T-helper 2 cell treated with Interferon-gamma antibody and Interleukin-4, amounts not matched to agents 100 ng/mL and 5 ng/mL, for 36 hours (primary cell): Measurements from ENCODE around the gene GLIS2. TPM values are rescaled to one million over a fixed set of nuclear protein-coding genes. Genes with fewer than 3 reads are reported as not detected.

ENCODE experiments used
- intact Hi-C: fragments of 100-400 bp; cut with micrococcal nuclease; formaldehyde crosslinking; loops from one replicate; pipeline ENCODE4 v1.15.1; 2023
- total RNA-seq: library from RNA; stranded (reverse); gene quantifications from 2 replicates; pipeline ENCODE4 v1.2.3, GENCODE V29; 2022

The GLIS2 gene
- total RNA-seq, 1 donor from 2014 or later = 0.64 TPM

DNA sequence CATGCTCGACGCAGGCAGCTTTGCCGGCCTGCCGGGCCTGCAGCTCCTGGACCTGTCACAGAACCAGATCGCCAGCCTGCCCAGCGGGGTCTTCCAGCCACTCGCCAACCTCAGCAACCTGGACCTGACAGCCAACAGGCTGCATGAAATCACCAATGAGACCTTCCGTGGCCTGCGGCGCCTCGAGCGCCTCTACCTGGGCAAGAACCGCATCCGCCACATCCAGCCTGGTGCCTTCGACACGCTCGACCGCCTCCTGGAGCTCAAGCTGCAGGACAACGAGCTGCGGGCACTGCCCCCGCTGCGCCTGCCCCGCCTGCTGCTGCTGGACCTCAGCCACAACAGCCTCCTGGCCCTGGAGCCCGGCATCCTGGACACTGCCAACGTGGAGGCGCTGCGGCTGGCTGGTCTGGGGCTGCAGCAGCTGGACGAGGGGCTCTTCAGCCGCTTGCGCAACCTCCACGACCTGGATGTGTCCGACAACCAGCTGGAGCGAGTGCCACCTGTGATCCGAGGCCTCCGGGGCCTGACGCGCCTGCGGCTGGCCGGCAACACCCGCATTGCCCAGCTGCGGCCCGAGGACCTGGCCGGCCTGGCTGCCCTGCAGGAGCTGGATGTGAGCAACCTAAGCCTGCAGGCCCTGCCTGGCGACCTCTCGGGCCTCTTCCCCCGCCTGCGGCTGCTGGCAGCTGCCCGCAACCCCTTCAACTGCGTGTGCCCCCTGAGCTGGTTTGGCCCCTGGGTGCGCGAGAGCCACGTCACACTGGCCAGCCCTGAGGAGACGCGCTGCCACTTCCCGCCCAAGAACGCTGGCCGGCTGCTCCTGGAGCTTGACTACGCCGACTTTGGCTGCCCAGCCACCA lies 65.4 kb downstream of the GLIS2 start:
- intact Hi-C loops = no loop called here

DNA sequence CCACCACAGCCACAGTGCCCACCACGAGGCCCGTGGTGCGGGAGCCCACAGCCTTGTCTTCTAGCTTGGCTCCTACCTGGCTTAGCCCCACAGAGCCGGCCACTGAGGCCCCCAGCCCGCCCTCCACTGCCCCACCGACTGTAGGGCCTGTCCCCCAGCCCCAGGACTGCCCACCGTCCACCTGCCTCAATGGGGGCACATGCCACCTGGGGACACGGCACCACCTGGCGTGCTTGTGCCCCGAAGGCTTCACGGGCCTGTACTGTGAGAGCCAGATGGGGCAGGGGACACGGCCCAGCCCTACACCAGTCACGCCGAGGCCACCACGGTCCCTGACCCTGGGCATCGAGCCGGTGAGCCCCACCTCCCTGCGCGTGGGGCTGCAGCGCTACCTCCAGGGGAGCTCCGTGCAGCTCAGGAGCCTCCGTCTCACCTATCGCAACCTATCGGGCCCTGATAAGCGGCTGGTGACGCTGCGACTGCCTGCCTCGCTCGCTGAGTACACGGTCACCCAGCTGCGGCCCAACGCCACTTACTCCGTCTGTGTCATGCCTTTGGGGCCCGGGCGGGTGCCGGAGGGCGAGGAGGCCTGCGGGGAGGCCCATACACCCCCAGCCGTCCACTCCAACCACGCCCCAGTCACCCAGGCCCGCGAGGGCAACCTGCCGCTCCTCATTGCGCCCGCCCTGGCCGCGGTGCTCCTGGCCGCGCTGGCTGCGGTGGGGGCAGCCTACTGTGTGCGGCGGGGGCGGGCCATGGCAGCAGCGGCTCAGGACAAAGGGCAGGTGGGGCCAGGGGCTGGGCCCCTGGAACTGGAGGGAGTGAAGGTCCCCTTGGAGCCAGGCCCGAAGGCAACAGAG lies 66.3 kb downstream of the GLIS2 start:
- intact Hi-C loops = no loop called here

DNA sequence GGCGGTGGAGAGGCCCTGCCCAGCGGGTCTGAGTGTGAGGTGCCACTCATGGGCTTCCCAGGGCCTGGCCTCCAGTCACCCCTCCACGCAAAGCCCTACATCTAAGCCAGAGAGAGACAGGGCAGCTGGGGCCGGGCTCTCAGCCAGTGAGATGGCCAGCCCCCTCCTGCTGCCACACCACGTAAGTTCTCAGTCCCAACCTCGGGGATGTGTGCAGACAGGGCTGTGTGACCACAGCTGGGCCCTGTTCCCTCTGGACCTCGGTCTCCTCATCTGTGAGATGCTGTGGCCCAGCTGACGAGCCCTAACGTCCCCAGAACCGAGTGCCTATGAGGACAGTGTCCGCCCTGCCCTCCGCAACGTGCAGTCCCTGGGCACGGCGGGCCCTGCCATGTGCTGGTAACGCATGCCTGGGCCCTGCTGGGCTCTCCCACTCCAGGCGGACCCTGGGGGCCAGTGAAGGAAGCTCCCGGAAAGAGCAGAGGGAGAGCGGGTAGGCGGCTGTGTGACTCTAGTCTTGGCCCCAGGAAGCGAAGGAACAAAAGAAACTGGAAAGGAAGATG lies 67.0 kb downstream of the GLIS2 start:
- intact Hi-C loops = no loop called here

DNA sequence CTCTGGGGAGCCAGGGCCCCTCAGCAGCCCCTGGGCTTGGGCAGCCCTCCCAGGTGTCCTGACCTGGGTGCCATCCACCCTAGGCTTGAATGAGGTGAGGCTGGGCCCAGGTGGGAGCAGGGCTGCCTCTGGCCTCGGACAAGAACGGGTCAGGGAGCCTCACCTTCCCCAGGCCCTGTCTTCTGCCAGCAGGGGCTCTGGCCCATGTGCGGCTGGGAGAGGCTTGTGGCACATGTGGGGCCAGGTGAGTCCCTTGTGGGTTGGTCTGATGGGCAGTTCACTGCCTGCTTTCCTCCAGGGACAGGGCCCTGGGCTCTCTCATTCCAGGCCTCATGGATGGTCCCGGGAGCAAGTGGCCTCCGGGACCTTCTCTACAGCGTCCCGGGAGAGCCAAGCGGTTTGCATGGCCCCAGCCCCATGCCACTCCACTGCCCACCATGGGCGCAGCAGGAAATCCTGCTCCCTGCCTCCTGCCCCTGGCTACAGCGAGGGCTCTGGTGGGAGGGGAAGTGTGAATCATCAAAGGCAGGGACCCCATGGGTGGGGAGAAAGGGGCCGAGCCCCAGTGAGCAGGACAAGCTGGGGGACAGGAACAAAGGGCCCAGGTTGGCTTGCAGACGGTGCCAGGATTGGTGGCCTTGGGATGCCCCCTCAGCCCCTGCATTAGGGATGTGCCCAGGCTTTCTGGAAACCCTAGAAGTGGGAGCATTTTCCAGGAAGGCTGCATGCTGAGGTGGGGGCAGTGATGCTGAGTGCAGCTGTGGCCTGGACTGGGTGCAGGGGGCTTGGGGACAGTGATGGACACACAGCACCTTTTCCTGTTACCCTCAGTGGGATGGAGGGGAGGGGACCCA lies 68.0 kb downstream of the GLIS2 start:
- intact Hi-C loops = no loop called here

DNA sequence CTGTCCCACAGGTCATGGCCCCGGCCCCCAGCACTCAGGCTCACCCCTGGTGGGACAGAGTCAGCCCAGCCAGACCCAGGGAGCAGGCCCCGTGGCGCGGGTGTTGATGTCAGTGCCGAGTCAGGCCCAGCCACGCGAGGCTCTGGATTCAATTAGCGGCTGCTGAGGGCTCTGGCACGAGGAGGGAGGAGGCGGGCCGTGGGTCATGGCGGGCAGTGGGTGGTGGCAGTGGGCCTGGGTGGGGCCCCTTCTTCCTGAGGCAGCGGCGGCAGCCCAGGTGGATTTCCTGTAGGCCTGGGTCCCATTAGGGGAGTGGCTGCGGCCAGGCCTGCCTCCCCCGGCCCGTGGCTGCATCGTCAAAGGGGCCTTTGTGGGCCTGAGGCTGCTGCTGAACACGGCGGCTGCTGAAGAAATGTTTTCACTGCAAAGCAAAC lies 68.7 kb downstream of the GLIS2 start:
- intact Hi-C loops = no loop called here

DNA sequence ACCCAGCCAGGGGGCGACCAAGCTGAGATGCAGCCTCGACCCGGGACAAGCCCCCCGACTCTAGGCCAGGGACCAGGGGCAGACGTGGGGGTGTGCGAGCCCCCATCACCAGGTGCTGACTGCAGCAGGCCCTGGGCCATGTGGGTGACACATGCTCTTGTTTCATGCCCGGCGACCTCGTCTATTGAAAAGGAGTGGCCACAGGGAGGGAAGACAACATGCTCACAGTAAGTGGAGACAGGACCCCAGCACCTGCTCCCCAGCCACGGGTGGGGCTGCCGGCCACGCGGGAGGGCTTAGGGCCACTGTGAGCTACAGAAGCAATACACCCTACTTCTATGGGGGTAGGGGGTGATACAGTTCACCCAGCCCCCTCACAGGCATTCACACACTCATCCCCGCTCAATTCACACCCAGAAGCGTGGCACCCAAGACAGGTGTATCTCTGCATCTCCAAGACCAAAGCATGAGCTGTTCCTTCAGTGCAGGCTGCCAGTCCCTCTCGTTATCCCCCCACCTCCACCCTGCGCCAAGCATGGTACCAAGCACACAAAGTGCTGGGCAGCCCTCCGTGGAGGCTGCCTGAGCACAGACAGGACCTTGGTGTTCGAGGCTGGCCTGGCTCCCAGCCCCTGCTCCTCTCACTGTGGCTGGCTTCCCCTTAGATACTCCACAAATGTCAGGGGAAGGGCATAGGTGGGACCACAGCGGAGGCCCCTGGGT lies 69.4 kb downstream of the GLIS2 start:
- intact Hi-C loops = no loop called here

DNA sequence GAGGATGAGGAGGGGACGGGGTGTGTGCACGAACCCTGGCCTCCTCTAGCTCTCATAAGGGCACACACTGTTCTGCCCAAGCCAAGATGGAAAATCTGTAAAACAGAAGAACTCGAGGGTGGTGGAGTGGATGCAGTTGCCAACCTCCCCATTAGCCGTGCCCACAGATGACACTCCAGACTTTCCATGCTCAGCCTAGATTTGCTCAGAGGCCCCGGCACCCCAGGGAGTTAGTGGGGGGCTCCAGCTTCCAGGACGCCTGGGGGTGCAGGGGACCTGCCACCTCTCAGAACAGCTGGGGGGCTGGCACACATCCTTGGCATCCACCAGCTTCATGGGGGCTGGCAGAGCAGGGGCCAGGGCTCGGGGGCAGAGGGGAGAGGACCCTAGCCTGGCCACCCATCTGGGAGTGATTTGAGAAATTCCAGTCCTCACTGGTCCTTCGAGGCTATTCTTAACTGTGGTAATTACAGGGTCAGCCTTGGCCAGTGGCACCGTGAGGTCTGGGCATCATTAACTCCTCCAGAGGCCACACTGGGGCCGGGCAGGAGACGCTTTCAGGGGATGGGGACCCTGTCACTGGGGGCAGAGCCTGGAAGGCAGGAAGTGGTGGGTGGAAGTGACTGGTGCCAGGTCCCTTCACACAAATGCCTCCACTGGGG lies 70.1 kb downstream of the GLIS2 start:
- intact Hi-C loops = no loop called here

DNA sequence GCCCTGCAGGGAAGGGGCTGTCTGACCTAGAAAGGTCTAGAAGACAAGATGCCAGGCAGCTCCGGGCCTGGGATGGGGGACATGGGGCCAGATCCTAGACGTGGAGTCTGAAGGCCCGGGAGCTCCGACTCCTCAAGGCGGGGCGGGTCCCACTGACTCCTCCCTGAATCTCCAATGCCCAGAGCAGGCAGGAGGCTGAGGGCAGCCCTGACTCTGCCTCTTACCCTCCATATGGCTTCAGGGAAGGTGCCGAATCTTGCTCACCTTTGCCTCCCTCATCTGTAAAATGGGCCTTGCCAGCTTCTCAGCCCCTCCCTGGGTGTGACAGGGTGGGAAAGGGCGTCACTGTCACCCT lies 70.6 kb downstream of the GLIS2 start:
- intact Hi-C loops = no loop called here

DNA sequence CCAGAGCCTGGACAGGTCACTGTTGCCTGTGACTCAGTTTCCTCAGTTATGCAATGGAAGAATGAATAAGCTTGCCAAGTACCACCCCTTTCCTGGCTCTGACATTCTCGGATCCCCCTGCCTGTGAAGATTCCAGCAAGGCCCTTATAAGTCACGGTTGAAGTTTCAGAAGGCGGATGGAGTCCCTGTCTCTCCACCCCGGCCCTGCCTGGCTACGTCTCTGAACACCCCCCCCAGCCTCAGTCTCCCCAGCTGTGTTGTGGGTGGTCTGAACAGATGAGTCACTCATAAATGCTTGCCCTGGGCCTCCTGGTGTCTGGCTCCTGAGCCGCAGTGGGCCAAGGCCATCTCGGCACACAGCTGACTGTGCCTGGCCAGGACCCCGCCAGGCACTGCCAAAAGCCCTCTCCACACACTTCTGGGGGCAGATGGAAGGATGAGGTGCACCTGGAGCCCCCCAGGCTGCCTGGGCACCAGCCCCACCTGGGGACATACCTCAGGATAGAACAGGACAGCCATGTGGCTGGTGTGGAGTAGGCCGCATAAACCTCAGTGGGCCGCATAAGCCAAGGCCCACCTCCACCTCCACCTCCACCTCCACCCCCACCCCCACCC lies 71.2 kb downstream of the GLIS2 start:
- intact Hi-C loops = no loop called here

DNA sequence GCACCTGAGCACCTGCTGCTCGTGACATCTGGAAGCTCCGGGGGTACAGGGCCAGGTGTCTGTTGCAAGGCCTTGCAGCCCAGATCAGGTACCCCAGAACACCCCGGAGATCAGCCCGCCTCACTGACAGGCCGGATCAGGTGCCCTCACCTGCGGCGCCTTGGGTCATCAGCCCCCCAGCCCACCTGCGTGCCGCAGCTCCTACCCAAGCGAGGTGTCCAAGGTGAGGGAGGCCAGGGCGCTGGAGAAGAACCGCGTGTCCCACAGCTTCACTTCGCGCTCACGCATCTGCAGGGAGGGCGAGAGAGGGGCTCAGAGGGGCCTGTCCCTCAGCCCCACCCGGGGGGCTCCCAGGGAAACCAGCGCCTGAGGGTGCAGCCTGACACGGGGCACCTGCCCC lies 71.9 kb downstream of the GLIS2 start:
- intact Hi-C loops = no loop called here

DNA sequence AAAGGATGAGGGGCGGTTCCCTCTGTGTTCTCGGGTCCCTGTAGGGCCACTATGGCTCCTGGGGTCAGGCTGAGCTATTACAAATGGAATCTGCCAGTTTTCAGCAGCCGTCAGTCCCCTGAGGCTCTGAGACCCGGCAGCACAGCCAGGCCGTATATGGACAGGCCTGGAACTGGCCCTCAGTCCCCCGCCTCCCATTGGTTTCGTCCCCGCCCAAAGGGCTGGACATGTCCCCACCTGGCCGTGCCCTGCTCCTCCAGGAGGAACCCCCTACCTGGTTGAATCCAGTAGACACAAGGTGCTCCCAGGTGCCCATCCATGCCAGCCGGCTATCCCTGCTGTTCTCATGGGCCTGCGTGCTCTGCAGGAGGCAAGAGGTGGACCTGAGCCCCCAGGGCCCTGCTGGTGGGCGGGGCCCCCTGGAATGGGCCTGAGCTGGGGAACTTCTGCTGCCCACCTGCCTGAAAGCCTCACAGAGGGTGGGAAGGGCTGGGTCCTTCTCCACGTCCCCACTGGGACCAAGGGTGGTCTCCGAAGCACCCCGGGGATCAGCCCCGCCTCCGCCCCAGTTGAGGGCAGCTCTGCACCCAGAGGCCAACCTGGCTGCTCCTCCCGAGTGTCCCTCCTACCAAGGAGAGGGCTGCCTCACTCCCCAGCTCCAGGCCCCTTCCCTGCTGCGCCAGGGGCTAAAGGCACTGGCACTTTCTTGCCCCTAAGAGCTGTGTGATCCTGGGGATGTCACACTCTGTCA lies 72.6 kb downstream of the GLIS2 start:
- intact Hi-C loops = no loop called here

Other genes with a start within 250 kb of the GLIS2 start
- 7.8 and 8.9 TPM in 2 replicates for gene ADCY9, start 199.6 kb upstream of the GLIS2 start, total RNA-seq
- not detected in 2 replicates for gene SRL, start 74.0 kb upstream of the GLIS2 start, total RNA-seq
- gene TFAP4, start 43.0 kb upstream of the GLIS2 start, total RNA-seq = 25.4 and 27.0 TPM in 2 replicates
- 48.5 and 48.9 TPM in 2 replicates for gene PAM16, start 35.3 kb downstream of the GLIS2 start, total RNA-seq
- gene VASN, start 55.8 kb downstream of the GLIS2 start, total RNA-seq = not detected in 2 replicates
- gene CORO7, start 100.5 kb downstream of the GLIS2 start, total RNA-seq = 200 and 202 TPM in 2 replicates
- 66.0 and 68.6 TPM in 2 replicates for gene DNAJA3, start 109.8 kb downstream of the GLIS2 start, total RNA-seq
- gene NMRAL1, start 158.6 kb downstream of the GLIS2 start, total RNA-seq = 45.1 and 45.7 TPM in 2 replicates
- gene HMOX2, start 160.3 kb downstream of the GLIS2 start, total RNA-seq = 77.5 and 79.6 TPM in 2 replicates
- gene CDIP1, start 222.7 kb downstream of the GLIS2 start, total RNA-seq = 48.6 and 53.6 TPM in 2 replicates
- 0.05 and 0.16 TPM in 2 replicates for gene C16orf96, start 240.3 kb downstream of the GLIS2 start, total RNA-seq